ENCODE results near the gene MATK.

The MATK gene

GRCh38 chr19:3788996-3789778 lies 3.0 kb upstream of the MATK start:
- no peak for DNase-seq

DNA sequence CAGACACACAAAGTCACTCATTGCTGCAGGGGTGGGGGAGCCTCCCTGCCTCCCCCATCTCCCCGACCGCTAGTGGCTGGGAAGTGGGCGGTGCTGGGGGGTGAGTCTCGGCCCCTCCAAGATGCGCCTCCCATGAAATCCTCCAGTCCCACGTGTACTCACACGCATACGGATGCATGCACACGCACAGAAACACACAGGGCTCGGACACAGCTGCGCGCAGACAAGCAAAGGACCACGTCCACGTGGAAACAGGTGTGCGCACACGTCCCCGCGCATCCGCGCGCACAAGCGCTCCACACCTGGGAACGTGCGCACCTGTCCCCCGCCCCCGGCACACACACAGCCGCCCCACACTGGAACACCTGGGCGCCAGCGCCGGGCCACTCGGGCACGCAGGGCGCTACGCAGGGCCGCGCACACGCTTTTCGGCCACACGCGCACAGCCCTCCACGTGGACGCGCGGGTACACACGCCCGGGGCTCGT lies 687 bp downstream of the MATK start:
- DNase-seq = peak; percentile 42

GRCh38 chr19:3784607-3785450 lies 1.4 kb downstream of the MATK start:
- DNase-seq = no peak

DNA sequence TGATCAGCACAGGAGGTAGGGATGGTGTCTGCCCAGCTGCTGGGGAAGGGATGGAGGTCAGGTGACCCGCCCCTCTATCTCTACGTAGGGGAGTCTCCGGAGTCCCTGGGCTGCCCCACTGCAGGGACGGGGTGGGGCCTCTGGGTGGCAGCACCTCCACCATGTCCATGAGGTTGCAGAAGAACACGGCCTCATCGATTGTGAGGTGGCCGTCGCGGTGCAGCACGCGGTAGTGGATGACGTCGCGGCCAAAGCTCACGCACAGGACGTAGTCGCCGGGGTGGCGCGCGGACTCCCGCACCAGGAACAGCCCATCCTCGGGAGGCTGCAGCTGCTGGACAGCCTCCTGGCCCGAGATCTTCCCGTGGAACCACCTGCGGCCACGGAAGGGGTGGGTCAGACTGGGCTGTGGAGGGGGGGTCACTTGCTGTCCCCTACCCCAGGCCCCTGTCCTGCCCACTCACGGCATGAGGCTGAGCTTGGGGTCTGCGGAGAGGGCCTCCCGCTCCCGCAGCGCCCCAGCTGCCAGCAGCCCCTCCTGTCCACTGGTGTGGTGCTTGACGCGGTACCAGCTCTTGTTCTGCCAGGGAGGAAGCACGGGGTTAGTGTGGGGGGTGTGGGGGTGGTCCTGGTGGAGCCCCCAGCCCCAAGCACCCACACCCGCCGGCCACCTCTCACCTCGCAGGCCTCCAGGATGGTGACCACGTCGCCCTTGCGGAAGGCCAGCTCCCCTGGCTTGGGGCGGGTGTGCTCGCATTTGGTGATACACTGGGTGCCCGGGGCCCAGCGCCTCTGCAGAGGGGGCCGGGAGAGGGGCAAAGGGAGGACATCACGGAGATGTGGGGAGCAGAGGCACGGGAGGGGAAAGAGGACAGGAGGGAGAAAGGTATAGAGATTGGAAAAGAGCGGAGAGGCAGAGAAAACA lies 2.3 kb downstream of the MATK start:
- DNase-seq = no peak

DNA sequence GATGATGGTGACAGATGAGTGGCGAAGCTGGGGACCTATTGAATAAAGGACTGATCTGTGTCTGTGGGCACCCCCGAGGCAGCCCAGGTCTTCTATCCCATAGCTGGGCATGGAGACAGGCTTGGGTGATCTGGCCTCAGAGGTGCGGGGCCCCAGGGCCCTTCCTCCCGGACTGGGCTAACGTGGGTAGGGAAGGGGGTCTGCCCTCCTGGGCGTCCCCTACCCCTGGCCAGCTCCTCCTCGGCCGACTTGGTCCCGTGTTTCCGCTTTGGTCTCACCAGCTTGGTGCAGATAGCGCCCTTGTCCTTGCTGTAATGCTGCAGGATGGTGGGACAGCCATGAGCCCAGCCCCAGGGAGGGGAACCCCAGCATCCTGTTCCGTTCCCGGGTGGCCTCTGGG lies 3.3 kb downstream of the MATK start:
- DNase-seq = no peak

- no peak for DNase-seq
These were observed 3.9 kb downstream of the MATK start for GRCh38 chr19:3782330-3782729.

GRCh38 chr19:3781603-3782002 lies 4.6 kb downstream of the MATK start:
- DNase-seq = no peak

- DNase-seq = no peak
These were observed 5.3 kb downstream of the MATK start for GRCh38 chr19:3780786-3781304.

DNA sequence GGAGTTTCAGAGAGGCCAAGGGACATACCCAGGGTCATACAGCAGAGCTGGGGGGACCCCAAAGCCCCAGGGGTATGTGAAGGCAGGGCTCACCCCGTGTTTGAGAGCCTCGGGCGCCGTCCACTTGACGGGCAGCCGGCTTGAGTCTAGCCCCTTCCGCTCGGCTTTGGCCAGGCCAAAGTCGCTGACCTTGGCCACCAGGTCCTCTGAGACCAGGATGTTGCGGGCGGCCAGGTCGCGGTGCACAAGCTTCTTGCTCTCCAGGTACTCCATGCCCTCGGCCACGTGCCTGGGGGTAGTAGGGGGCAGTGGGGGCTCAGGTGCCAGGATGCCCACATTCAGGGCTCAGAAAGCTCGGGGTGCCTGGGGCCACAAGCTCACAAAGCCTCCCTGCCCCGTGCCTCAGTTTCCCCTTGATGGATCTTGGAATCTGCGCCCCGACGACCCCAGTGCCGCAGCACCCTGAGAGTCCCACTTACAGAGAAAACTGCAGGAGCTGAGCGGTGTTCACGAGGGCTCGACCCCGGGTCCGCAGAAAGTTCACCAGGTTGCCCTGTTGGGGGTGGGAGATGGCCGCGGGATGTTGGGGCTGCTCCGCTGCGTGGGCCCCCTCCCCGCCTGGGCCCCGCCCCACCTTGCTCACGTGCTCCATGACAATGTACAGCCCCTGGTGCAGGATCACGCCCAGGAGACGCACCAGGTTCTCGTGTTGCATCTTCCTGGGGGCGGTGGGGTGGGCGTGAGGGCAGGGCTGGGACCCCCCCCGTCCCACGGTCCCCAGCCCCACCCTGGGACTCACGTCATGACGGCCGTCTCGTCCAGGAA lies 7.1 kb downstream of the MATK start:
- no peak for DNase-seq

- no peak for DNase-seq
These were observed 7.9 kb downstream of the MATK start for GRCh38 chr19:3778104-3778867.

DNA sequence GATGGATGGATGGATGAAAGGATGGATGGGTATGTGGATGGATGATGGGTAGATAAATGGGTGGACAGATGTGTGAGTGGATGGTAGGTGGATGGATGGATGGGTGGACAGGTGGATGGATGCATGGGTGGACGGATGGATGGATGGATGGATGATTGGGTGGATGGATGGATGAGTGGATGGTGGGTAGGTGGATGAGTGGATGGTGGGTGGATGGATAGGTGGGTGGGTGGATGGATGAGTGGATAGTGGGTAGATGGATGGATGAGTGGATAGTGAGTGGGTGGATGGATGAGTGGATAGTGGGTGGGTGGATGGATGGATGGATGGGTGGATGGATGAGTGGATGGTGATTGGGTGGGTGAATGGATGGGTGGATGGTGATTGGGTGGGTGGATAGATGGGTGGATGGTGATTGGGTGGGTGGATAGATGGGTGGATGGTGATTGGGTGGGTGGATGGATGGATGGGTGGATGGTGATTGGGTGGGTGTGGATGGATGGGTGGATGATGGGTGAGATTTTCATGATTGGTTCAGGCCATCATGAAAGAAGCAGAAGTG lies 9.6 kb downstream of the MATK start:
- no peak for DNase-seq

GRCh38 chr19:3775831-3776230 lies 10.3 kb downstream of the MATK start:
- DNase-seq = no peak

DNA sequence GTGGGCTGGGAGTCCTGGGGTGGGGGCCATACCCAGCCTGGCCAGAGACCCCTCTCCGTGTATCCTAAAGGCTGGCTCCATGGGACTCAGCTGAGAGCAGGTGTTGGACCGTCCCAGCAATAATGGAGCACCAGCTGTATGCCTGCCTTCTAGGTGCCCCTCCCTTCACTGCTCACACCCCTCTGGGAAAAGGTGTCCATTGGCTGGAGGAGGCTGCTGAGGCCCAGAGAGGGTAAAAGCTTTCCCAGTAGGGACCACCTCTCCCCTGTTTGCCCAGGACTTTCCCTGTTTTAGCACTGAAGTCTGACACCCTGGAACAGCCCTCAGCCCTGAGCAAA lies 10.8 kb downstream of the MATK start:
- no peak for DNase-seq

GRCh38 chr19:3774621-3775373 lies 11.4 kb downstream of the MATK start:
- DNase-seq = peak; percentile 92

GRCh38 chr19:3773814-3774515 lies 12.2 kb downstream of the MATK start:
- no peak for DNase-seq

DNA sequence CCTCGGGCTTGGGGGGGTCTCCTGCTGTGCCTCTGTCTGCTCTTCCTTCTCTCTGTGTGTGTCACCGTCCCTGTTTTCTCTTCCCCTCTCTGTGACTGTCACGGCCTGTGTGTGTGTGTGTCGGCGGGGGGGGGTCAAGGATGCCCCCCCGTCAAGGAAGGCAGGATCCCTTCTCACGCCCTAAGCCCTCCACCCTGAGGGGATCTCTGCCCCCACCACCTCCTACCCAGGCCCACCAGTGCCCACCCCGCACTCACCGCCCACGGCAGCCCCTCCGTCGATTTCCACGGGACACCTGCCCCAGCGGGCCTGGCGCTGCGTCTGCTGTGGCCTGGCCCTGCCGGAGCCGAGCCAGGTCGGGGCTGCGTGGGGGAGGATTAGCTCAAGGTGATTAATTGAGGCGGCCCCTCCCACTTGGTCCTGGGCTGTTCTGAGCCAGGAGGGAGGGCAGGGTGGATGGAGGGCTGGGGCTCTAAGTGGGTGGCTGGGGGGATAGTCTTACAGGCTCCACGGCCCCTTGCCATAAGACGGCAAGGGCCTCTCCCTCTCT lies 14.2 kb downstream of the MATK start, which contains the start of gene RAX2:
Gene RAX2, minus strand, starts transcription at position 323 of the 550 bp plus-strand sequence. CDS start 486 bp downstream, outside the sequence.
- peak; percentile 83 for DNase-seq

DNA sequence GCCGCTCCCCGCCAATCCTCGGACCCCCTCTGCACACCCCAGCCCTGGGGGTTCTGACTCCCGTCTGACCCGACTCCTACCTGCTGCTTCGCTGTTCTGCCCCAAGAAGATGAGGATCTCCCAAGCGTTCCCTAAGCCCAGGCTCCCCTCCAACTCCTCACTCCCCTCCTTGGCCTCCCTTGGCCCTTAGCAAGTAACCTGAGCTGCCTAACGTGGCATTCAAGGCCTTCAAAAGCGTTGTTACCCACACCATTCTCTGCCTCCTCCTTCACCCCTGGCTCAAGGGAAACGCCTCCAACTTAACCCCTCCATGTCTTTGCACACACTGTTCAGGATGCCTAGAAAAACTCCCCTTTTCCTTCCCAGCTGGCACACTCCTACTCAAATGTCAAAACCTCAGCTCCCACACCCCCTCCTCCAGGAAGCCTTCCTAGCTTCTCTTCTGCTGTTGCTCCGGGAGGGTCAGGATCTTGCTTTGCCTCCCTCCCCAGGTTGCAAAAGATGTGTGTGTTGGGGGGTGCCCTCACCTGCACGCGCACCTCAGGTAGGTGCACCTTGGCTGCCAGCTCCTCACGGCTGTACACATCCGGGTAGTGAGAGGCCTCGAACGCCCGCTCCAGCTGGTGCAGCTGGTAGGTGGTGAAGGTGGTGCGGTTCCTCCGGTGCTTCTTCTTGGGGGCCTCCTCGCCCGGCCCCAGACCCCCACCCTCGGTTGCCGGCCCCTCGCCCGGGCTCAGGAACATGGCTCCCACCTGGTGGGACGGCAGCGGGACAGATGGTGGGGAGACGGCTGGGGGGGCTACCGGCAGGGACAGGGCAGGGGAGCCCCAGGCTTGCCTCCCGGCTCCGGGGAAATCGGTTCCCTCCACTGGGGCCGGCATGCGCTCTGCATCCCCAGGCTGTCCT lies 14.9 kb downstream of the MATK start:
- no peak for DNase-seq

All from NCI-H82 (cell line).